Psoas muscle (tissue), 8 donors: ENCODE results near the gene USP10. TPM values are rescaled to one million over a fixed set of nuclear protein-coding genes. Genes with fewer than 3 reads are reported as not detected.

Source experiments
- ATAC-seq, 4 donors: fragments of 200-7000 bp; cut with Tn5 transposase; one replicate each; pipeline ENCODE4 v1.9.1; 2020; ENCODE audit warnings: moderate library complexity in 3 of 4, mild to moderate bottlenecking in 2 of 4
- DNase-seq, 2 donors: peaks; one replicate each; pipeline ENCODE4 v3.0.0-alpha.2; 2020
- H3K27ac ChIP-seq: fragments of 200-600 bp; one replicate; pipeline ENCODE4 v1.8.0; 2022
- H3K27me3 ChIP-seq, 3 donors: fragments of 200-600 bp in 1 of 3; one replicate each; pipeline versions ENCODE4 v1.6.1 to v1.8.0; 2013 to 2022; ENCODE audit warnings: low read length in 2 of 3, mild to moderate bottlenecking in 2 of 3, moderate library complexity in 1 of 3; ENCODE audit not compliant: insufficient read depth in 3 of 3
- H3K36me3 ChIP-seq, 2 donors: fragments of 200-600 bp in 1 of 2; one replicate each; pipeline versions ENCODE4 v1.6.1 to v1.8.0; 2013 to 2022; ENCODE audit warnings: low read depth in 1 of 2, mild to moderate bottlenecking in 1 of 2, moderate library complexity in 1 of 2; ENCODE audit not compliant: insufficient read depth in 1 of 2
- H3K4me1 ChIP-seq: fragments of 200-600 bp; one replicate; pipeline ENCODE4 v1.8.0; 2022
- H3K4me3 ChIP-seq: fragments of 200-600 bp; one replicate; pipeline ENCODE4 v1.8.0; 2022; ENCODE audit warnings: mild to moderate bottlenecking
- H3K9me3 ChIP-seq: fragments of 200-600 bp; one replicate; pipeline ENCODE4 v1.8.0; 2022
- CTCF ChIP-seq: fragments of 200-600 bp; IDR thresholded peaks from one replicate; pipeline ENCODE4 v1.8.0; 2022; ENCODE audit warnings: antibody characterized with exemption
- WGBS, 3 donors: extraction: QIAGEN DNeasy Blood & Tissue Kit; methylation state at CpG; one replicate each; pipeline versions ENCODE4 v1.1.6 to v1.1.7; 2013; 5-methylcytosine and 5-hydroxymethylcytosine counted together
- intact Hi-C, 2 donors: fragments of 100-400 bp; cut with DNase I; formaldehyde crosslinking; loops; one replicate each; pipeline versions ENCODE4 v1.11.0 to v1.14.2; 2022
- polyA plus RNA-seq, 3 donors: library from polyadenylated mRNA; stranded (reverse); fragments of 200-250 nt; gene quantifications; one replicate each; pipeline ENCODE4 v1.2.3, GENCODE V29; 2013
- total RNA-seq, 4 donors: library from RNA; stranded (reverse); fragmentation: NEBNext Ultra II Directional in 2 of 4; extraction: Animal tissue kit (Norgen Biotek cat#: 25700) in 2 of 4; gene quantifications; one replicate each; pipeline versions ENCODE4 v1.2.1 to v1.2.4, GENCODE V29; 2021 to 2023
- donor health status: healthy with polysubstance abuse.
- donor health status: DM: no; HTN: no; CAD: no; lungs with moderate emphysema.
- donor health status: Bipolar disorder and iron deficiency.
- donor health status: healthy.
- donor health status: DM: yes; HTN: yes; CAD: no.
- donor health status: DM: no; HTN: no; CAD: no.
- donor health status: DM: no; HTN: no; CAD: no.
- donor health status: DM: yes; HTN: yes; CAD: no.

USP10 gene
- total and polyA plus RNA-seq, 7 donors = 33.9 to 93.0 (median 69.2) TPM

GRCh38 chr16:84788920-84789391, 89.2 kb downstream of the USP10 start:
- intact Hi-C loops = no loop called here
- no peak for ATAC-seq

GRCh38 chr16:84789431-84789830, 89.6 kb downstream of the USP10 start:
- ATAC-seq (no peak), DNase-seq (no peak)
- Histone ChIP-seq H3K36me3 (no peaks in the 10 kb centered on the region), H3K4me1 (no peaks in the 10 kb centered on the region), H3K9me3 (no peaks in the 10 kb centered on the region), H3K4me3 (no peak overlapping the region), H3K27ac (no peak overlapping the region), H3K27me3 (no peaks in the 10 kb centered on the region)
- 80 to 85% (median 84%) methylated on average over 11 of the region's 11 CpGs for WGBS, 3 donors
- TF ChIP-seq CTCF = no peak
- intact Hi-C loops = no loop called here

More at GRCh38 chr16:84788920-84789391, 89.2 kb downstream of the USP10 start:
- TF ChIP-seq CTCF = no peak
- no peak overlapping the region for H3K4me3 ChIP-seq
- no peaks in the 10 kb centered on the region for H3K4me1 ChIP-seq
- H3K36me3 ChIP-seq = no peaks in the 10 kb centered on the region
- H3K27ac ChIP-seq = no peak overlapping the region
- H3K27me3 ChIP-seq = no peaks in the 10 kb centered on the region
- WGBS, 3 donors = 91 to 95% (median 94%) methylated on average over 22 of the region's 22 CpGs
- no peaks in the 10 kb centered on the region for H3K9me3 ChIP-seq
- no peak for DNase-seq

- DNase-seq = no peak
- TF ChIP-seq CTCF = no peak
- WGBS, 3 donors = 93 to 98% (median 95%) methylated on average over 4 of the region's 4 CpGs
- H3K27me3 ChIP-seq = no peaks in the 10 kb centered on the region
- ATAC-seq = no peak
- H3K27ac ChIP-seq = no peak overlapping the region
- intact Hi-C loops = no loop called here
- H3K4me3 ChIP-seq = no peak overlapping the region
- no peaks in the 10 kb centered on the region for H3K36me3 ChIP-seq
- H3K4me1 ChIP-seq = no peaks in the 10 kb centered on the region
- H3K9me3 ChIP-seq = no peaks in the 10 kb centered on the region
Measured at GRCh38 chr16:84790301-84790700, 90.5 kb downstream of the USP10 start.

- DNase-seq (no peak), ATAC-seq (no peak)
- intact Hi-C loops = no loop called here
- WGBS, 3 donors = 83 to 86% (median 85%) methylated on average over 12 of the region's 12 CpGs
- H3K36me3 ChIP-seq = no peaks in the 10 kb centered on the region
- no peak overlapping the region for H3K27ac ChIP-seq
- H3K27me3 ChIP-seq = no peaks in the 10 kb centered on the region
- no peak for TF ChIP-seq CTCF
- H3K9me3 ChIP-seq = no peaks in the 10 kb centered on the region
- no peaks in the 10 kb centered on the region for H3K4me1 ChIP-seq
- H3K4me3 ChIP-seq = no peak overlapping the region
Measured at GRCh38 chr16:84791088-84791487, 91.3 kb downstream of the USP10 start.

GRCh38 chr16:84791501-84791900, 91.7 kb downstream of the USP10 start:
- Histone ChIP-seq H3K4me1 (no peaks in the 10 kb centered on the region), H3K27me3 (no peaks in the 10 kb centered on the region), H3K36me3 (no peaks in the 10 kb centered on the region), H3K27ac (no peak overlapping the region), H3K9me3 (no peaks in the 10 kb centered on the region), H3K4me3 (no peak overlapping the region)
- WGBS, 3 donors = 81 to 86% (median 81%) methylated on average over 6 of the region's 6 CpGs
- no peak for TF ChIP-seq CTCF
- ATAC-seq = no peak
- intact Hi-C loops = no loop called here
- no peak for DNase-seq
